Activated T-helper 2 cell treated with anti-CD3 and anti-CD28 coated beads, Interferon-gamma antibody, Interleukin-2, Interleukin-4, amounts not matched to agents 10 μg/mL and 5 μg/mL and 100 μg/mL, durations not matched to agents 14 hours and 24 hours and 36 hours (primary cell): ENCODE measurements around the gene SAMM50. TPM values are rescaled to one million over a fixed set of nuclear protein-coding genes. Genes with fewer than 3 reads are reported as not detected.
A peak's percentile ranks its signal among the peaks of the same experiment; 100 is the strongest.

ENCODE experiments used
- DNase-seq: peaks from one replicate; pipeline ENCODE4 v3.0.0; 2021; ENCODE audit warnings: low spot score
- H3K27ac Mint-ChIP-seq: one replicate; pipeline ENCODE4 v1.8.0; 2021; ENCODE audit warnings: mixed read lengths
- H3K27me3 Mint-ChIP-seq: one replicate; pipeline ENCODE4 v1.8.0; 2021; ENCODE audit warnings: low read depth, mixed read lengths
- H3K36me3 Mint-ChIP-seq: one replicate; pipeline ENCODE4 v1.8.0; 2021; ENCODE audit warnings: low read depth, mixed read lengths
- H3K4me1 Mint-ChIP-seq: one replicate; pipeline ENCODE4 v1.8.0; 2021; ENCODE audit warnings: low read depth, mixed read lengths
- H3K4me3 Mint-ChIP-seq: one replicate; pipeline ENCODE4 v1.8.0; 2021; ENCODE audit warnings: low read depth, mild to moderate bottlenecking, moderate library complexity, mixed read lengths
- H3K9me3 Mint-ChIP-seq: one replicate; pipeline ENCODE4 v1.8.0; 2021; ENCODE audit warnings: mixed read lengths
- intact Hi-C: fragments of 100-400 bp; cut with micrococcal nuclease; formaldehyde crosslinking; loops from one replicate; pipeline ENCODE4 v1.15.1; 2023
- total RNA-seq: library from RNA; stranded (reverse); gene quantifications from 2 replicates; pipeline ENCODE4 v1.2.3, GENCODE V29; 2022

Gene SAMM50
- 58.6 and 59.0 TPM in 2 replicates for total RNA-seq

DNA sequence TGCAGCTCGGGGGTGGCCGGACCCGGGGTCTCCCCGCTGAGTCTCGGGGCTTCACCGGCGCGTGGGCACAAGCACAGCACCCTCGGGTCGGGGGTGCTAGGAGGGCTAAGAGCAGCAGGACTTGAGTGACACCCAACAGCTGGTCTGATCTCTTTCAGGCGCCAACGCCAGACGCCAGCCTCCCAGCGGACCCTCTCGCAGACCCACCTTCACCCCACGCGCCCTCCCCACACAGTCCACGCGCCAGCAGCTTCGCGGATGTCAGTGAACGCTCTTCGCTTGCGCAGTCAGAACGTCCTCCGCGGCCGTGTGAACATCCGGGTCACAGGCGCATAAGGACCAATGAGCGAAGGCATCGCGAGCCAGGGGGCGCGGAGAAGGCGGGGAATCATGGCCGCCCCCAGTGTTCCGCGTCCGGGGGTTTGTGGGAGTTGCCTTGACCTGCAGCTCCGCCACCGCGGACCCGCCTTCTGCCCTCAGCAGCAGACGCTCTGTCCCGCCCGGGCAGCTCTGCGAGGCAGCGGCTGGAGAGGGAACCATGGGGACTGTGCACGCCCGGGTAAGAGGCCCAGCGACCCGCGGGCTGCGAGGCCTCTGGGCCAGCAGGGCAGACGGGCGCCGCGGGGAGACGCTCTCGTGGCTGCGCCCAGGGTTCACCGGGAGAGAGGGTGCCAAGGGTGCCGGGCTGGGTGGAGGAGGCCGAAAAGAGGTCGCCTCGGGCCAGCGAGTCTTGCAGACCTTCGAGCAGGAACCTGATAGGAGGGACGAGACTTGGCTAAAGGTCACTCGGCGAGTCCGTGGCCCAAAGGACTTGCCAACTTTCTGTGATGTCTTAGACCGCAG is at the start of gene SAMM50:
Gene SAMM50 (plus strand): TSS at position 403 of the 843 bp plus-strand sequence. CDS start 136 bp downstream, at position 539.
- peak; percentile 91 for DNase-seq
- intact Hi-C loops: loop anchor here (10.0 kb wide), 1 partner anchor 70 kb away; the partner anchor contains the start of gene PARVB
- no peaks in the 10 kb centered on the region for H3K27me3 Mint-ChIP-seq
- H3K27ac Mint-ChIP-seq: peak within 1 kb of the TSS; percentile 90
- no peaks in the 10 kb centered on the region for H3K36me3 Mint-ChIP-seq
- H3K9me3 Mint-ChIP-seq: no peaks in the 10 kb centered on the region
- H3K4me3 Mint-ChIP-seq: peak within 1 kb of the TSS; percentile 98
- H3K4me1 Mint-ChIP-seq: peaks cover 21% of the 10 kb centered on the region

DNA sequence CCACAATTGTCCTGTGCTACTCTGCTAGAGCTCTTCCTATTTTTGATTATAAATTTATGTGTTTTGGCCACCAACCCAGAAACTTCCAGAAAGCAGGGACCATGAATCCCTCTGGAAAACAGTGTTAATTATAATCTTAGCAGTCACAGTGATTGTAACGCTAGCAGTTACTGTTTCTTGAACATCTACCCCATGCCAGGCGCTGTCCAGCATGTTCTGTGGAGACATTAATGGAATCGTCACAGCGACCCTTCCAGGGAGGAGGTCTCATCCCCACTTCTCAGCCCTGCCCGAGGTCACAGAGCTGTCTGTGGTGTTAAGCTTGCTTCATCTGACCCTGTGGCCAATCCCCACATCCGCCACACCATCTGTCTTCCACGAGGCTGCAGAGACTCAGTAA is 49.6 kb upstream of the SAMM50 start:
- Mint-ChIP-seq H3K4me1 (no peaks in the 10 kb centered on the region), H3K27ac (no peak overlapping the region), H3K9me3 (no peaks in the 10 kb centered on the region), H3K4me3 (no peak overlapping the region), H3K27me3 (peaks cover 8% of the 10 kb centered on the region), H3K36me3 (no peaks in the 10 kb centered on the region)
- DNase-seq: no peak
- intact Hi-C loops: no loop called here

DNA sequence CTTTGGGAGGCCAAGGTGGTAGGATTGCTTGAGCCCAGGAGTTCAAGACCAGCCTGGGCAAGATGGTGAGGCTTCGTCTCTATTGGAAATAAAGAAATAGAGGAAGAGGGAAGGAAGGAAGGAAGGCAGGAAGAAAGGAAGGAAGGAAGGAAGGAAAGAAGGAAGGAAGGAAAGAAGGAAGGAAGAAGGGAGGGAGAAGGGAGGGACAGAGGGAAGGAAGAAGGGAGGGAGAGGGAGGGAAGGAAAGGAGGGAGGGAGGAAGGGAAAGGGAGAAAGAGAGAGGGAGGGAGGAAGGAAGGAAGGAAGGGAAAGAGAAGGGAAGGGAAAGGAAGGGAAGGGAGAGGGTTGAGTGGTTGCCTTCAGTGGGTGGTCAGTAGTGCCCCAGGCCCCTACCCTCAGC is 45.5 kb upstream of the SAMM50 start:
- Mint-ChIP-seq H3K36me3 (no peaks in the 10 kb centered on the region), H3K9me3 (no peaks in the 10 kb centered on the region), H3K4me3 (no peak overlapping the region), H3K4me1 (no peaks in the 10 kb centered on the region), H3K27me3 (peaks cover 21% of the 10 kb centered on the region), H3K27ac (no peak overlapping the region)
- DNase-seq: no peak
- intact Hi-C loops: no loop called here

DNA sequence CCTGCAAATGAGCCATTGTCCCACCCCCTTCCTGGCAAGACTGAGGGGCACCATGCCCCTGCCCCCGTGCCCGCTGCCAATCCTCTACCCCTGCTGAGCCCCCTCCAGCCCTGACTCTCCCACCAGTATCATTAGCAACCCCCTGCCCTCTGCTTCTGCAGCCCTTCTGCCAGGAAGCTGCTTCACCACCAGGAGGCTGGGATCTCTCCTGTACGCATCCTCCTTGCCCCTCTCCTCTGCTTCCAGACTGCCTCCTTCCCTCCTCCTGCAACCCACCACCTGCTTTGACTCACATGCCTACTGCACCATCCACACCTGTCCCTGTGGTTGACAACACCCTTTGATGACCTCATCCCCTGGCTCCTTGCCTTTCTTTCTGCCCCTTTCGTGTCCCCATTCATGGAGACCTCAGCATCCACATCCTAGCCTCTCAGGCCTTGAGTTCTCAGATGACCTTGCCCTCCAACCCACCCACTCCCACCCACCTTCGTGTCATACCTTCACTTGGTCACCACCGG is 45.0 kb upstream of the SAMM50 start:
- Mint-ChIP-seq H3K9me3 (no peaks in the 10 kb centered on the region), H3K27ac (no peak overlapping the region), H3K36me3 (no peaks in the 10 kb centered on the region), H3K4me3 (no peak overlapping the region), H3K4me1 (no peaks in the 10 kb centered on the region), H3K27me3 (peaks cover 21% of the 10 kb centered on the region)
- intact Hi-C loops: no loop called here
- DNase-seq: no peak

DNA sequence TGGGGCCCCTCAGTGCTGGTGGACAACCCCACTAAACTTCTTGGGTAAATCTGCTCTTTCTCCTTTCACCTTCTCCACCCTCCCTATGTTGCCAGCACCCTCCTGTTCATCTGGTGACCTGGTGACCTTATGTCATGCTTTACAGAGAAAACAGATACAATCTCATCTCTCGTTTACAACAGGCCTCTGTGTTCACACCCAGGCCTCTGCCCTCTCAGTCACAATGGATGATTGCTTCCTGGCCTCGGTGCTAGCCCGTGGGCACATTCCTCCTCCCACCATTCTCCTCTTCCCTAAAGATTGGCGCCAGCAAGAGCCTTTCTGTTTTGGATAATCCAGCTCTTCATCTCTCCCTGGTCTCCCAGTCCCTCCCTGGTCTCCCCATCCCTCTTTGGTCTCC is 43.9 kb upstream of the SAMM50 start:
- no peaks in the 10 kb centered on the region for H3K4me1 Mint-ChIP-seq
- H3K4me3 Mint-ChIP-seq: no peak overlapping the region
- H3K9me3 Mint-ChIP-seq: no peaks in the 10 kb centered on the region
- H3K36me3 Mint-ChIP-seq: no peaks in the 10 kb centered on the region
- H3K27ac Mint-ChIP-seq: no peak overlapping the region
- intact Hi-C loops: no loop called here
- peaks cover 21% of the 10 kb centered on the region for H3K27me3 Mint-ChIP-seq
- DNase-seq: no peak

DNA sequence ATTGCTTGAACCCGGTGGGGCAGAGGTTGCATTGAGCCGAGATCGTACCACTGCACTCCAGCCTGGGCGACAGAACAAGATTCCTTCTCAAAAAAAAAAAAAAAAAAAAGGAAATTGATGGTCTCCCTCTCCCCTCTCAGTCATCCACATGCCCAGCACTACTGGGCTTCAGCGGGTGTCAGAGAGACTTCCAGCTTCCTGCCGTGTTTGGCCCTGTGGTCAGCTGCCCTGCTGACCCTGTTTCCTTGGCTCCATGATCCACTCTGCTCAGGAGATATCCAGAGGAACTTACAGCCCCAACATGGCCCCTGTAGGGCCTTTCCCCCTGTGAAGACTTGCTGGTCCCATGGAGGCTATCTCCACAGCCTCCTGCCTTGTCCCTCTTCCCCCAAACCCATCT is 37.7 kb upstream of the SAMM50 start:
- Mint-ChIP-seq H3K27ac (no peak overlapping the region), H3K9me3 (no peaks in the 10 kb centered on the region), H3K36me3 (no peaks in the 10 kb centered on the region), H3K27me3 (peaks cover 11% of the 10 kb centered on the region), H3K4me3 (no peak overlapping the region), H3K4me1 (no peaks in the 10 kb centered on the region)
- intact Hi-C loops: no loop called here
- DNase-seq: no peak

DNA sequence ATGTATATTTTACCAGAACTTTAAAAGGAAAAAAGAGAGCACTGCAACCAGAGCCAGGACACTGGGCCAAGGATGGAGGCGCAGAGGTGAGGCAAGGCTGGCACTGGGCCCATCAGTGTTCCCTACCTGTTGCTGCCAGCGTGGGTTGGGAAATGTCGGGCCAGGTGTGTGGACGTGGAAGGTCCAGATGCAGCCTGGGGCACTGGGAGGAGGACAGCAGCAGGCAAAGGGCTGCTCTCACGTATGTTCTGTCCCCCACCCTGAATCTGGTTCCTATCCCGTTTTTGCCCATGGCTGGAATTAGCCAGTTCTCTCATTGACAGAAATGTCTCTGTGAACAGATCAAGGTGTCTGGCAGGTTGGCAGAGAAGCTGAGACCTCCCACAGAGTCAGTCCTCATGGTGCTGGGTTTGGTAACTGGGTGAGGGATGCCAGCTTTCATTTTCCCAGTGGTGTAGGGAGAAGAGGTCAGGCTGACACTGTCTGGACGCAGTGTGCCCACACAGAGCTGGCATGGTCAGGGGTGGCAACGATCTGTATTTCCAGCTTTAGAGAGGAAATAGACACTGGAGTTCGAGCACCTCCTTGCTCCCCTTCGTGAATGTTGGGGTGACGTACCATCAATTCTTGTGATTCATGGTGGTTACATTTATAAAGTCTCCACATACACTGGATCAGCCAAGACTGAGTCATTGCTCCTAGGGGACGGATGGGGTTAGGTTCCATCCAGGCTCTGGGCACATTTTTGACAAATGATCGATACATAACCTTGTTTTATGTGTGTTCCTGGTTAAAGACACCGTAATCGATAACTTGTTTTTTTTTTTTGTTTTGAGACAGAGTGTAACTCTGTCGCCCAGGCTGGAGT is 35.9 kb upstream of the SAMM50 start:
- peaks cover 8% of the 10 kb centered on the region for H3K27me3 Mint-ChIP-seq
- peaks cover 4% of the 10 kb centered on the region for H3K4me1 Mint-ChIP-seq
- intact Hi-C loops: no loop called here
- H3K4me3 Mint-ChIP-seq: no peak overlapping the region
- no peak for DNase-seq
- H3K27ac Mint-ChIP-seq: no peak overlapping the region
- no peaks in the 10 kb centered on the region for H3K9me3 Mint-ChIP-seq
- no peaks in the 10 kb centered on the region for H3K36me3 Mint-ChIP-seq

DNA sequence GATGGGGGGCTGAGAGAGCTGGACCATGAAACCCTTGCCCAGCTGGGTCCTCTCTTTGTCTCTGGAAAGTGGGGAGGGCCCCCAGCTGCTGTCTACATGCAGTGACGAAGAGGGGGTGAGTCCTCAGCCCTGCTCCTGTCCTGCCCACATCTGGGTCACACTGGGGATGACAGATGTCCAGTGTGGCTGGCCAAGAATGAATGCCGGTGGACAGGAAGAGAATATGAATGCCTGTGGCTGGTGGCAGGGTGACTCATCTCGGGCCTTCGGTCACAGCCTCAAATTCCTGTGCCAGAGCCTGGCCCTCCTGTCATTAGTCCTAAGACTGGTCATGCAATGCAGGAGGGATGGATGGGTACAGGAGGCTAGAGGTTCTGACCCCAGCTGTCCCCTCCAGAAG is 33.9 kb upstream of the SAMM50 start:
- Mint-ChIP-seq H3K4me1 (peaks cover 6% of the 10 kb centered on the region), H3K36me3 (no peaks in the 10 kb centered on the region), H3K9me3 (no peaks in the 10 kb centered on the region), H3K27ac (no peak overlapping the region), H3K4me3 (no peak overlapping the region), H3K27me3 (peaks cover 18% of the 10 kb centered on the region)
- DNase-seq: no peak
- intact Hi-C loops: no loop called here

DNA sequence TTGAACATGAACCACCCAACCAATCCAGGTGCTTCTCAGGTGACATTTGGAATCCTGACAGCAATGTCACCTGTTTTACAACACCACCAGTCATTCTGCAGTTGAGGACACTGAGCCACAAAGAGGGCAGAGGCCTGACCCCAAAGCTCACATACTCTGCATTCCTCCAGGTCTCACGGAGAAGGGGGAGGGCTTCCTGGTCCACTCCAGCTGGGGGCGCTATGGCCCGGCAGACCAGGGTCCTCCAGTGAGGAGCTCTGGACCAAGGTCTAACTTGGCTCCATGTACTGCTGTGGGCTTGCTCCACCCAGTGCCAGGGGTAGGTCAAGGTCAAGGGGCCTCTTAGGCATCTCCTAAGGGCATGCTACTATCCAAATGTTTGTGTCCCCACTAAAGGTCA is 33.1 kb upstream of the SAMM50 start:
- intact Hi-C loops: no loop called here
- Mint-ChIP-seq H3K36me3 (no peaks in the 10 kb centered on the region), H3K9me3 (no peaks in the 10 kb centered on the region), H3K27me3 (peaks cover 18% of the 10 kb centered on the region), H3K27ac (no peak overlapping the region), H3K4me1 (peaks cover 6% of the 10 kb centered on the region), H3K4me3 (no peak overlapping the region)
- DNase-seq: no peak

DNA sequence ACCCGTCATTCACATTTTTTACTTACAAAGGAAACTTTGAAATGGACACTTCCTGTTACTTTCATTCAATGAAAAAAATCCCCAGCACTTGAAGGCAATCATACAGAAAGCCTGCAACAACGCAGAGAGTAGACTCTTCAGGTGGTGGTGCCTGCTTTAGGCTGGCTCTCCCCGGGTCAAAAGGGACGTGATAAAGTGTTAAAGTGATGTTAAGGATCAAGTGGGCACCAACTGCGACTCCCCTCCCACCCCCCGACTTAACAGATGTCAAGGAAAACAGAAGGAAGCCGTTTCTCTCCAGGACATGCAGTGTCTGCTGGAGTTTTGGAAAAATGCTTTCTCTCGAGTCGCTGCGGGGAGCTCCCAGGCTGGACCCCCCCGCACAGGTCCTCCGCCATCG is 32.1 kb upstream of the SAMM50 start:
- peaks cover 18% of the 10 kb centered on the region for H3K27me3 Mint-ChIP-seq
- intact Hi-C loops: no loop called here
- no peaks in the 10 kb centered on the region for H3K36me3 Mint-ChIP-seq

DNA sequence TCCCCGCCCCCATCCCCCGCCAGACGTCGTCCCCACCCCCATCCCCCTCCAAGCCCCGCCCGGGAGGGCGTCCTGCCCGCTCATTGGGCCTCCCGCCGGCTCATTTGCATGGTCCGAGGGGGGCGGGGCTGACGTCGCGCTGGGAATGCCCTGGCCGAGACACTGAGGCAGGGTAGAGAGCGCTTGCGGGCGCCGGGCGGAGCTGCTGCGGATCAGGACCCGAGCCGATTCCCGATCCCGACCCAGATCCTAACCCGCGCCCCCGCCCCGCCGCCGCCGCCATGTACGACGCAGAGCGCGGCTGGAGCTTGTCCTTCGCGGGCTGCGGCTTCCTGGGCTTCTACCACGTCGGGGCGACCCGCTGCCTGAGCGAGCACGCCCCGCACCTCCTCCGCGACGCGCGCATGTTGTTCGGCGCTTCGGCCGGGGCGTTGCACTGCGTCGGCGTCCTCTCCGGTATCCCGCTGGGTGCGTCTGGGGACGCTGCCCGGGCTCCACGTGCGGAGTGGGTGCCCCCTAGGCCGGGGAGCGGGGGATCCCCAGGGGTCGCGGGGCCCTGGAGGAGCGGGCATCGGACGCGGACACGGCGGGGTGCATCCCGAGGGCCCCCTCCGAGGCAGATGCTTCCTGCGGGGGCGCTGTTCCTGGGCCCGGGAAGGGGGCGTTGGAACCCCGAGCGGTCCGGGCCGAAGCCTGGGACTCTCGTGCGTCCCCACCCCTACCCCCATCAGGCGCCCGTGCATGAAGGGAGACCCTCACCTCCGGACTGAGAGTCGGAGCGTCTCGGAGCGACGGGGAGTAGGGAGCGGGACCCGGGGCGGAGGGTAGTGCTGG is 31.4 kb upstream of the SAMM50 start, which contains the start of gene PNPLA3:
Gene PNPLA3 (plus strand): TSS at position 175 of the 834 bp plus-strand sequence. CDS start 107 bp downstream, at position 282.
- Mint-ChIP-seq H3K27me3 (peaks cover 16% of the 10 kb centered on the region), H3K4me1 (peaks cover 6% of the 10 kb centered on the region), H3K4me3 (peak within 1 kb of the TSS; percentile 78), H3K27ac (peak within 1 kb of the TSS; percentile 50), H3K9me3 (no peaks in the 10 kb centered on the region), H3K36me3 (no peaks in the 10 kb centered on the region)
- peak; percentile 77 for DNase-seq
- intact Hi-C loops: no loop called here

More for the DNA sequence above, 32.1 kb upstream of the SAMM50 start:
- no peaks in the 10 kb centered on the region for H3K9me3 Mint-ChIP-seq
- H3K4me3 Mint-ChIP-seq: peak overlapping the region; percentile 78
- H3K27ac Mint-ChIP-seq: peak overlapping the region; percentile 50
- H3K4me1 Mint-ChIP-seq: peaks cover 6% of the 10 kb centered on the region
- DNase-seq: no peak

DNA sequence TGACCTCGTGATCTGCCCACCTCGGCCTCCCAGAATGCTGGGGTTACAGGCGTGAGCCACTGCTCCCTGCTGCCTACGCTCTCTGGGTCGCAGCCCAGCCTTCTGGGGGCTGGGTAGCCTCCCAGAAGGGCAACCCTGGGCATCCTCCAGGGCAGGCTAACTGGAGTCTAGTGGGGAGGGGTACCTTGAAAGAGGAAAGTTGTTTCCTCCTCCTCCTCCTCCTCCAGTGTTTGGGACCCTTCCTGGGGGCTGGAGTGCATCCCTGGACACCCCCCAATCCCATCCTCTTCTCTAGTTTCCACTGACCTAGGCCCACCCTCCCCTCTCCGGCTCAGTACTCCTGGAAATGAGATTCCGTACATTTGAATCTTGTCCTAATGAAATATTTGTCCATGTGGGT is 30.4 kb upstream of the SAMM50 start:
- intact Hi-C loops: no loop called here

More for the DNA sequence above, 30.4 kb upstream of the SAMM50 start:
- no peak overlapping the region for H3K27ac Mint-ChIP-seq
- peak overlapping the region; percentile 72 for H3K4me3 Mint-ChIP-seq
- H3K27me3 Mint-ChIP-seq: peaks cover 15% of the 10 kb centered on the region
- DNase-seq: no peak
- peaks cover 6% of the 10 kb centered on the region for H3K4me1 Mint-ChIP-seq
- no peaks in the 10 kb centered on the region for H3K36me3 Mint-ChIP-seq
- H3K9me3 Mint-ChIP-seq: no peaks in the 10 kb centered on the region
